Umbilical cord (tissue), 2 donors: Measurements from ENCODE around the gene POLR1C. TPM values are rescaled to one million over a fixed set of nuclear protein-coding genes. Genes with fewer than 3 reads are reported as not detected.
"Not testable (repeated sequence)": the region's sequence is repeated elsewhere in the genome, so short reads cannot be mapped to it uniquely, and the experiment has no call there.

Source experiments
- DNase-seq: peaks from one replicate; pipeline ENCODE4 v3.0.0-alpha.2; 2015; ENCODE audit warnings: low spot score
- total RNA-seq: library from RNA; depleted of rRNA; stranded (reverse); fragments of >200 nt; gene quantifications from one replicate; pipeline ENCODE4 v1.2.3, GENCODE V29; 2014; ENCODE audit warnings: low replicate concordance; ENCODE audit not compliant: insufficient read depth

Gene POLR1C
- total RNA-seq: 20.2 TPM

- DNase-seq: peak; percentile 99
Observed at GRCh38 chr6:43516697-43517504, at the start of gene POLR1C, which contains the start of gene YIPF3. Gene POLR1C (plus strand): TSS chr6:43517089. CDS start chr6:43517110, 21 bp downstream. Gene YIPF3 (minus strand): TSS chr6:43516926. CDS start chr6:43516807, 119 bp downstream.

GRCh38 chr6:43467265-43467664 is 49.6 kb upstream of the POLR1C start:
- DNase-seq: not testable (repeated sequence)

- no peak for DNase-seq
Observed at GRCh38 chr6:43467752-43468151, 49.1 kb upstream of the POLR1C start.

- no peak for DNase-seq
Observed at GRCh38 chr6:43468240-43468639, 48.6 kb upstream of the POLR1C start.

GRCh38 chr6:43468748-43469681 is 47.9 kb upstream of the POLR1C start:
- DNase-seq: no peak

- no peak for DNase-seq
Observed at GRCh38 chr6:43469947-43470346, 46.9 kb upstream of the POLR1C start.

GRCh38 chr6:43471399-43471798 is 45.5 kb upstream of the POLR1C start:
- no peak for DNase-seq

- DNase-seq: no peak
Observed at GRCh38 chr6:43472515-43472914, 44.4 kb upstream of the POLR1C start.

GRCh38 chr6:43475516-43475915 is 41.4 kb upstream of the POLR1C start:
- no peak for DNase-seq

GRCh38 chr6:43476746-43477145 is 40.1 kb upstream of the POLR1C start:
- DNase-seq: no peak

GRCh38 chr6:43477235-43478007 is 39.5 kb upstream of the POLR1C start, which contains the start of gene TJAP1:
Gene TJAP1 (plus strand): TSS chr6:43477570. CDS start chr6:43499002, 21,432 bp downstream.
- peak; percentile 95 for DNase-seq

GRCh38 chr6:43478008-43478372 is 38.9 kb upstream of the POLR1C start:
- DNase-seq: no peak

- no peak for DNase-seq
Observed at GRCh38 chr6:43481075-43481474, 35.8 kb upstream of the POLR1C start.

- no peak for DNase-seq
Observed at GRCh38 chr6:43481591-43482236, 35.2 kb upstream of the POLR1C start.

GRCh38 chr6:43488667-43489276 is 28.1 kb upstream of the POLR1C start:
- DNase-seq: no peak

GRCh38 chr6:43489277-43490072 is 27.4 kb upstream of the POLR1C start:
- DNase-seq: no peak

- no peak for DNase-seq
Observed at GRCh38 chr6:43490523-43490939, 26.4 kb upstream of the POLR1C start.

- DNase-seq: peak; percentile 85
Observed at GRCh38 chr6:43491750-43492661, 24.9 kb upstream of the POLR1C start.

GRCh38 chr6:43492673-43493072 is 24.2 kb upstream of the POLR1C start:
- no peak for DNase-seq
